IPS-NIHi7 (cell line): ENCODE results near the gene SPSB4.
"Not testable (repeated sequence)": the region's sequence is repeated elsewhere in the genome, so short reads cannot be mapped to it uniquely, and the experiment has no call there.

Source experiments
- DNase-seq: peaks from one replicate; pipeline ENCODE4 v3.0.0; 2012; ENCODE audit warnings: mixed read lengths; ENCODE audit errors: extremely low spot score

The SPSB4 gene

DNA sequence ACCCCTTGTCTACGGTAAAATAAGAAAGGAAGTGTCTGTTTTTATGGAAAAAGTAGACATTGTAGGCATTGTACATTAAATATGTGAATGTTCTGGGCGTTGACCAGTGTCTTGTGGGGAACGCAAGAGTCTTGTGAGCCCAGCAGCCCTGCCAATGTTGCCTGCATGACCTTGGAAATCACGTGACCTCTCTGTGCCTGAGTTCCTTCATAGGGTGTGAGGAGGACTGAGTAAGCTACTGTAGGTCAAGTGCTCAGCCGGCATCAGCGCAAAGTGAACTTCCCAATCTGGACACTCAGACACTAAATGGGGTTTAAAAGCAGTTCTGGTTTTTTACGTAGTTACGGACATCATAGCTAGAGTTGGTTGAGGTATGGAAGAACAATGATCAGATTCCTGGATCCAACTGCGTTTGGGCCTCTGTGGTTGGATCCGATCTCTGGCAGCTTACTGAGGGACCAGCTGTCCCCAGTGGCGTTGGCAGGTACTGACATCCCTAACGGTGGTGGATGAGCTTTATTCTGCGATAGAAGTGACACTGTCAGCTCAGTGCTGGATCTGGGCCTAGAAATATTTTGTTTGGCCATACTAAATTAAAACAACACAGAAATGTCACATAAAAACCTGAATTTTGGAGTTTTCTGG is 63.8 kb downstream of the SPSB4 start:
- peak; percentile 78 for DNase-seq

GRCh38 chr3:141115789-141116541 is 64.8 kb downstream of the SPSB4 start:
- no peak for DNase-seq

- DNase-seq = no peak
Measured at GRCh38 chr3:141116721-141117120, 65.6 kb downstream of the SPSB4 start.

DNA sequence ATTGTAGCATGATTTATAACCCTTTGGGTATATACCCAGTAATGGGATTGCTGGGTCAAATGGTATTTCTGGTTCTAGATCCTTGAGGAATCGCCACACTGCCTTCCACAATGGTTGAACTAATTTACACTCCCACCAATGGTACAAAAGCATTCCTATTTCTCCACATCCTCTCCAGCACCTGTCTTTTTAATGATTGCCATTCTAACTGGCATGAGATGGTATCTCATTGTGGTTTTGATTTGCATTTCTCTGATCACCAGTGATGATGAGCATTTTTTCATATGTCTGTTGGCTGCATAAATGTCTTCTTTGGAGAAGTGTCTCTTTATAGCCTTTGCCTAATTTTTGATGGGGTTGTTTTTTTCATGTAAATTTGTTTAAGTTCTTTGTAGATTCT is 66.8 kb downstream of the SPSB4 start:
- DNase-seq = not testable (repeated sequence)

DNA sequence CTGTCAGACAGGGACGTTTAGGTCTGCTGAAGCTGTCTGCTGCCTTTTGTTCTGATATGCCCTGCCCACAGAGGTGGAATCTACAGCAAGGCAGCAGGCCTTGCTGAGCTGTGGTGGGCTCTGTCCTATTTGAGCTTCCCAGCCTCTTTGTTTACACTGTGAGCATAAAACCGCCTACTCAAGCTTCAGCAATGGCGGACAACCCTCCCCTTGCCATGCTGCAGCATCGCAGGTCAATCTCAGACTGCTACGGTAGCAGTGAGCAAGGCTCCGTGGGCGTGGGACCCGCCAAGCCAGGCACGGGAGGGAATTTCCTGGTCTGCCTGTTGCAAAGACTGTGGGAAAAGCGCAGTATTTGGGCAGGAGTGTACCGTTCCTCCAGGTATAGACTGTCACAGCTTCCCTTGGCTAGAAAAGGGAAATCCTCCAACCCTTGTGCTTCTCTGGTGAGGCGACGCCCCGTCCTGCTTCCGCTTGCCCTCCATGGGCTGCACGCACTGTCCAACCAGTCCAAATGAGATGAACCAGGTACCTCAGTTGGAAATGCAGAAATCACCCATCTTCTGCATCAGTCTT is 71.4 kb downstream of the SPSB4 start:
- no peak for DNase-seq

GRCh38 chr3:141123677-141124410 is 72.7 kb downstream of the SPSB4 start:
- DNase-seq = no peak

DNA sequence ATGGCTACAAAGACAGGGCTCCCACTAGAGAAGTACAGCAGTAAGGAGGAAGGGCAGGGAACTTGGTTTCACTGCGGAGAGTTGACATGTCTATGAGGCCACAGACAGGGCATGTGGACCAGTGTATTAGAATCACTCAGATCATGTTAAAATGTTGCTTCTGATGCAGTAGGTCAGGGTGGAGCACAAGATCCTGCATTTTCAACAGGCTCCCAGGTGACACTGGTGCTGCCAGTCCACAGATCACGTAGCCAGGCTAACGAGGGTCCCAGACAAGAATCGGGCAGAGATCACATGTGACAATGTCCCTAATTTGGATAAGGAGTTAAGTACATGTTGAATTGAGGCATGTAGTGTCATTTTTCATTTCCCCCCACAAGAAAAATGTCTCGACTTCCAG is 73.6 kb downstream of the SPSB4 start:
- no peak for DNase-seq

DNA sequence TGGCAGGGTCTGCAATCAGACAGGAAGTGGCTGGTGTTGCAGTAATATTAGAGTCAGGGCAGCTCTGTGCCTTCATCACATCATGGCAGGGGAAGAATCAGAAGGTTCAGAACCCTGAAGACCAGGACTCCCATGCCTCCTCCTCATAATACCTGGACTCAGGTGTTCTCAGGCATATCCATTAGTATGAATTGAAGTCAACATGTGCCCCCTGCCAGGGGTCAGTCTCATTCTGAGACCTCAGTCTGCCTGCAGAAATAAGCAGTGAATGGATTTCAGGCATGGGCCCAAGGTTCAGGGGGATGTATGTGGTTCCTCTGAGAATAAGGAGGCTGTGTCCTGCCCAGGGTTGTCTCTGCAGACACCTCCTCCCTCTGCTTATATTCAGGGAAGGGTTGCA is 74.2 kb downstream of the SPSB4 start:
- DNase-seq = no peak

GRCh38 chr3:141126661-141127343 is 75.7 kb downstream of the SPSB4 start:
- no peak for DNase-seq

DNA sequence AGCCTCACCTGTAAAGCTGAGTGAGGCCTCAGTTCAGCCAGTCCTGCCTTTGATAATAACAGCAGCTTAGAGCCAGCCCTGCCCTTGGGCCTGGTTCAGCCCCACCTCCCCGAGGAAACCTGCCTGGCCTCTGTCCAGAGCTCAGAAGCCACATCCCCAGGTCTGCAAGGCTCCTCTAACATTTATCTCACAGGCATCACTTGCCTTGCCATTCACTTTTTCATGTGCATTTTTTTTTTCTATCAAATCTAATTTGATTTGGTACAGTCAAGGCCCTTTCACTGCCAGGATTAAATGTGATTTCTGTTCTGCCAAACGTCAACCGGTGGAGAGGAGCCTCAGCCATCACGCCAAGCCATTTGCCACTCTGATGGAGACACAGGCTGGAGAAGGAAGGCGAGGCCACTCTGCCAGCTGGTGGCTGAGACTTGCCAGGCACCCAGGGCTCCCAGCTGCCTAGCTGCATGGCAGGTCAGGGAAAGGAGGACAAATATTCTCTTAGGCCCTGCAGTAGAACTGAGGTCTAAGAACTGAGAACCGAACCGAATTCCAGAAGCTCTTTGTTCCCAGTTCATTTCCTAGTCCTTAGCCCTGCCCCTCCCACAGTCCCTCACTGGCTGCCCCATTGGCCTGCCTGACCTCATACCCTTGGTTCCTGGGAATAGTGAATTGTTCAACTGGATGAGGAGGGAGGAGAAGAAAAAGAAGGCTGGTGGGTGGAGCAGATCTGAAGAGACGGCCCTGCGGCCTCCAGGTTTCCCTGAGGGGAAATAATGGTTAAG is 76.4 kb downstream of the SPSB4 start:
- DNase-seq = no peak

DNA sequence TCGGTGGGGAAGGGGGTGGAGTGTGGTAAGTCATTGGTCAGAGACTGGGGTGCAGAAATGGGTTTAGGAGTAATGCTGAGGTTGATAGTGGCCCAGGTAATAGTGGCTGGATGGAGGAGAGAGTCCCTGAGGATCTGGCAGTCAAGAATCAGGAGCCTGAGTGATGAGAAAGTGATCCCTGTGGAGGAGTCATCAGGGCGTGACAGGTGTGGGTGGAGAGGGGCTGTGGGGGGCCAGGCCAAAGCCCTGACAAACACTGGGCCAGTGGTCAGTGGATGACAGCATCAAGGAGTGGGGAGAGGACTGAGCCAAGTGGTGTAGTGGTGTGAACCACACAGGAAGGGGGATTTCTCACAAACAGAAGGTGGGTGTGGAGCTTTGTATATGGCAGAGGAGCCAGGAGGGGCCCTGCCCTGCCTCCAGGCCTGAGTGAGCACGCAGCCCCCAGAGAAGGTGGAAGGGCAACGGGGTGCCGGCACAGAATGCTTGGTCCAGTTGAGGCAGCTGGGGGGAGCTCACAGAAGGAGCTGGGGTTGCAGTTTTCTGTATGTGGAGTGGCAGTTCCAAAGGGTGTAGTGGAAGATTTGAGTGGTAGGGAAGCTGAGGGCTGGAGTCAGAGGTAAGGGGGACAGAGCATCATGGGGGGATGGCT is 77.1 kb downstream of the SPSB4 start:
- no peak for DNase-seq

- no peak for DNase-seq
Measured at GRCh38 chr3:141129049-141129448, 77.9 kb downstream of the SPSB4 start.

DNA sequence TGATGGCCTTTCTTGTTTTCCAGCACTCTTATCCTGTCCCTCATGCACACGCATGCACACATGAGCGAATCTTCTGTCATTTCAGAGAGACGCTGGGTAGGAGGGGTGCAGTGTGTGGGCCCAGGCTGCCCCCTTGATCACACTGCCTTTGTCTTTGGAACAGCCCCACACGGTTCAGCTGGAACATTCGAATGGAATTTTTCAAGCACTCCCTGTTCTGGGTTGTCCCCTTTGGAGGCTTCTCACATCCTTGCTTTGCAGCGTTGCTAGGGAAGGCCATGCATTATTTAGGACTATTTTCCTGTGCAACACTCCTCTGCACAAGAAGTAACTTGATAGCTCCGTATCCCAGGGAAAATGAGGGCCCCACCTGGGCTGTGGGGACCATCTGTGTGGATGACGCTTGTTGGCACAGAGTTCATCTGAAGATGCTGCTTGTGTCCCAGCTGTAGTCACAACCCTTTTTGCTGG is 78.4 kb downstream of the SPSB4 start:
- DNase-seq = no peak

DNA sequence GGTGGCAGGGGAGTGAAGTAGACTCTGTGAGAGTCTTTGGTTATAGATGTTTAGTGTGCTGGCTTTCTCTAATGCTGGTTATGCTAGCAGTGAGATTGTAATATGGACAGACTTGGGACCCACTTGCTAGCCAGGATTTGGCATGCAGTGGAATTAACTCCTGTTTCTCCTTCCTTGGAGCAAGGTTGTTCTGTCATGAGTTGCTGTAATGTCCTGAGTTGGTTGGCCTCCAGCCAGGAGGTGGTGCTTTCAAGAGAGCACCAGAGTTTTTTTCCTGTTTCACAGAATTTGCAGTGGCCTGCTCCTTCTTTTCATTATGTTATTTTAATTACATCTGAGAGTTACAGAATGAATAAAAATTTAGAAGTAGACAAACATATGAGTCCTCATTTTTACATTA is 92.4 kb downstream of the SPSB4 start:
- no peak for DNase-seq

- DNase-seq = no peak
Measured at GRCh38 chr3:141146979-141147470, 95.9 kb downstream of the SPSB4 start.

GRCh38 chr3:141147657-141148056 is 96.5 kb downstream of the SPSB4 start:
- DNase-seq = no peak

- DNase-seq = no peak
Measured at GRCh38 chr3:141148169-141148568, 97.0 kb downstream of the SPSB4 start.

GRCh38 chr3:141148770-141149169 is 97.6 kb downstream of the SPSB4 start:
- DNase-seq = no peak

- no peak for DNase-seq
Measured at GRCh38 chr3:141150081-141150830, 99.1 kb downstream of the SPSB4 start.

DNA sequence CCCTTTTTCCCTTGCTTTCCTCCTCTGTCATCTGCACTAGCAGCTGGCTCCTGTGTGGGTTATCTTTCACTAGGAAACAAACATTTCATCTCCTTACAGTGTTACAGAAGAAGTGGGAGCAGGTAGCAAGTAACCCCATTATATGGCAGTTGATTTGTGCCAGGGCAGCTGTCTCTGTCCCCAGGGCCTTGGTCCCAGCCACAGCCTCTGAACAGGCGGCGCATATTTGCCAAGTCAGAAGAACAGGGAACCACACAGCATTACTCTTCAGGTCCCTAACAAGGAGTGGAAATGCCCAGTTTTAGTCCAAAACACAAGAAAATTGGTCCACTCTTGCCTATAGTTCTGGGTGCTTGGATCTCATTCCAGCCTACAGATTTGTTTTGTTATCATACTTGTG is 99.8 kb downstream of the SPSB4 start:
- DNase-seq = no peak
